Omental fat pad (tissue), 4 donors: ENCODE results near the gene TTC28. TPM values are rescaled to one million over a fixed set of nuclear protein-coding genes. Genes with fewer than 3 reads are reported as not detected.

Experiments
- ATAC-seq: fragments of 150-250 bp; one replicate; pipeline ENCODE4 v1.9.1; 2016; ENCODE audit warnings: mild to moderate bottlenecking, moderate library complexity; ENCODE audit not compliant: low FRiP score
- DNase-seq: peaks from one replicate; pipeline ENCODE4 v3.0.0-alpha.2; 2019; ENCODE audit warnings: low spot score
- CTCF ChIP-seq, 3 donors: fragments of 450-650 bp; IDR thresholded peaks; one replicate each; pipeline ENCODE4 v1.5.1; 2016 to 2017; ENCODE audit warnings: antibody characterized with exemption in 3 of 3, mild to moderate bottlenecking in 3 of 3, moderate library complexity in 2 of 3
- total RNA-seq, 4 donors: library from RNA; depleted of rRNA; stranded (reverse); fragments of >200 nt; gene quantifications; one replicate each; pipeline ENCODE4 v1.1.0, GENCODE V29; 2016

The TTC28 gene
- total RNA-seq, 4 donors from 2014 or later = 28.6 to 103 (median 50.6) TPM

- no peak for DNase-seq
- TF ChIP-seq CTCF (IDR thresholded peaks at IDR 0.05) = no peak
- no peak for ATAC-seq
Measured at GRCh38 chr22:28269277-28269676, 410.4 kb downstream of the TTC28 start.

- no peak for TF ChIP-seq CTCF (IDR thresholded peaks at IDR 0.05)
- no peak for ATAC-seq
- no peak for DNase-seq
Measured at GRCh38 chr22:28268850-28269249, 410.8 kb downstream of the TTC28 start.

- TF ChIP-seq CTCF (IDR thresholded peaks at IDR 0.05) = no peak
- no peak for ATAC-seq
- no peak for DNase-seq
Measured at GRCh38 chr22:28268171-28268570, 411.5 kb downstream of the TTC28 start.

GRCh38 chr22:28260619-28261018 is 419.0 kb downstream of the TTC28 start:
- TF ChIP-seq CTCF (IDR thresholded peaks at IDR 0.05) = no peak
- ATAC-seq (no peak), DNase-seq (no peak)

GRCh38 chr22:28259774-28260312 is 419.8 kb downstream of the TTC28 start:
- no peak for ATAC-seq
- no peak for TF ChIP-seq CTCF (IDR thresholded peaks at IDR 0.05)
- DNase-seq = no peak

GRCh38 chr22:28254396-28254795 is 425.2 kb downstream of the TTC28 start:
- ATAC-seq (no peak), DNase-seq (no peak)
- no peak for TF ChIP-seq CTCF (IDR thresholded peaks at IDR 0.05)

- TF ChIP-seq CTCF (IDR thresholded peaks at IDR 0.05) = no peak
- DNase-seq = no peak
- ATAC-seq = no peak
Measured at GRCh38 chr22:28252539-28252938, 427.1 kb downstream of the TTC28 start.
